Iris pigment epithelial cell (primary cell): ENCODE measurements around the gene ATP2A2.
"Not testable (repeated sequence)": the region's sequence is repeated elsewhere in the genome, so short reads cannot be mapped to it uniquely, and the experiment has no call there.

ENCODE experiments used
- DNase-seq: peaks from one replicate; pipeline ENCODE4 v3.0.0-alpha.2; 2011; ENCODE audit warnings: low read depth

ATP2A2 gene

GRCh38 chr12:110280779-110281548, at the start of gene ATP2A2:
Gene ATP2A2, plus strand, starts transcription at chr12:110281247. Its CDS starts 543 bp downstream, at chr12:110281790.
- peak; percentile 85 for DNase-seq

- no peak for DNase-seq
Measured at GRCh38 chr12:110233212-110233903, 47.7 kb upstream of the ATP2A2 start.

GRCh38 chr12:110234331-110234751, 46.7 kb upstream of the ATP2A2 start:
- DNase-seq: no peak

GRCh38 chr12:110234755-110235154, 46.3 kb upstream of the ATP2A2 start:
- peak; percentile 61 for DNase-seq

- no peak for DNase-seq
Measured at GRCh38 chr12:110235383-110235782, 45.7 kb upstream of the ATP2A2 start.

- DNase-seq: no peak
Measured at GRCh38 chr12:110243227-110243626, 37.8 kb upstream of the ATP2A2 start.

- no peak for DNase-seq
Measured at GRCh38 chr12:110244372-110244771, 36.7 kb upstream of the ATP2A2 start.

GRCh38 chr12:110244829-110245228, 36.2 kb upstream of the ATP2A2 start:
- DNase-seq: no peak

- DNase-seq: no peak
Measured at GRCh38 chr12:110245369-110245772, 35.7 kb upstream of the ATP2A2 start.

- no peak for DNase-seq
Measured at GRCh38 chr12:110246636-110247339, 34.3 kb upstream of the ATP2A2 start.

GRCh38 chr12:110247340-110248095, 33.5 kb upstream of the ATP2A2 start:
- DNase-seq: peak; percentile 39

GRCh38 chr12:110248096-110248447, 33.0 kb upstream of the ATP2A2 start:
- no peak for DNase-seq

GRCh38 chr12:110249105-110249504, 31.9 kb upstream of the ATP2A2 start:
- no peak for DNase-seq

GRCh38 chr12:110249716-110250225, 31.3 kb upstream of the ATP2A2 start:
- no peak for DNase-seq

- DNase-seq: no peak
Measured at GRCh38 chr12:110251381-110251780, 29.7 kb upstream of the ATP2A2 start.

GRCh38 chr12:110252716-110253115, 28.3 kb upstream of the ATP2A2 start:
- DNase-seq: no peak

- peak; percentile 47 for DNase-seq
Measured at GRCh38 chr12:110253176-110253575, 27.9 kb upstream of the ATP2A2 start.

- no peak for DNase-seq
Measured at GRCh38 chr12:110254971-110255540, 26.0 kb upstream of the ATP2A2 start.

- not testable (repeated sequence) for DNase-seq
Measured at GRCh38 chr12:110255890-110256456, 25.1 kb upstream of the ATP2A2 start.

- DNase-seq: no peak
Measured at GRCh38 chr12:110256780-110257431, 24.1 kb upstream of the ATP2A2 start.

- DNase-seq: no peak
Measured at GRCh38 chr12:110258466-110258865, 22.6 kb upstream of the ATP2A2 start.
